BE2C (cell line): ENCODE results near the gene LRRC8E.

Experiments used
- DNase-seq: peaks from one replicate; pipeline ENCODE4 v3.0.0-alpha.2; 2020
- H3K27me3 ChIP-seq: fragments of 250-450 bp; sonication (Bioruptor Pico); 2 replicates; pipeline ENCODE4 v1.5.1; 2020; ENCODE audit warnings: mild to moderate bottlenecking
- H3K36me3 ChIP-seq: fragments of 250-450 bp; sonication (Bioruptor Pico); 2 replicates; pipeline ENCODE4 v1.5.1; 2020; ENCODE audit warnings: mild to moderate bottlenecking
- H3K4me1 ChIP-seq: fragments of 250-450 bp; sonication (Bioruptor Pico); 2 replicates; pipeline ENCODE4 v1.5.1; 2020
- H3K4me3 ChIP-seq: 2 replicates; pipeline ENCODE4 v1.5.1; 2011; ENCODE audit warnings: low read depth, low read length
- H3K9me3 ChIP-seq: fragments of 250-450 bp; sonication (Bioruptor Pico); 2 replicates; pipeline ENCODE4 v1.5.1; 2020
- CTCF ChIP-seq: IDR thresholded peaks from 2 replicates; pipeline ENCODE4 v1.5.1; 2012; ENCODE audit warnings: mild to moderate bottlenecking, low read depth, low read length

LRRC8E gene

GRCh38 chr19:7923295-7924191 is 35.2 kb downstream of the LRRC8E start:
- no peak overlapping the region for H3K4me3 ChIP-seq
- H3K9me3 ChIP-seq: no peaks in the 10 kb centered on the region
- no peak for TF ChIP-seq CTCF
- no peak for DNase-seq
- peaks cover 3% of the 10 kb centered on the region for H3K27me3 ChIP-seq
- H3K4me1 ChIP-seq: peaks cover 27% of the 10 kb centered on the region
- H3K36me3 ChIP-seq: no peaks in the 10 kb centered on the region; the same call in 1 of the 2 replicates

- no peak for DNase-seq
- Histone ChIP-seq H3K9me3 (no peaks in the 10 kb centered on the region), H3K27me3 (no peaks in the 10 kb centered on the region), H3K4me3 (no peak overlapping the region), H3K36me3 (no peaks in the 10 kb centered on the region; the same call in 1 of the 2 replicates), H3K4me1 (peaks cover 31% of the 10 kb centered on the region)
- TF ChIP-seq CTCF: no peak
These were observed 35.9 kb downstream of the LRRC8E start for GRCh38 chr19:7924241-7924640.

GRCh38 chr19:7924651-7925170 is 36.4 kb downstream of the LRRC8E start:
- no peak overlapping the region for H3K4me3 ChIP-seq
- H3K36me3 ChIP-seq: no peaks in the 10 kb centered on the region; the same call in 1 of the 2 replicates
- DNase-seq: no peak
- peaks cover 32% of the 10 kb centered on the region for H3K4me1 ChIP-seq
- H3K9me3 ChIP-seq: no peaks in the 10 kb centered on the region
- no peak for TF ChIP-seq CTCF
- H3K27me3 ChIP-seq: no peaks in the 10 kb centered on the region

GRCh38 chr19:7925171-7925851 is 37.0 kb downstream of the LRRC8E start:
- peak; percentile 75 for TF ChIP-seq CTCF
- H3K36me3 ChIP-seq: peaks cover under 1% of the 10 kb centered on the region
- no peaks in the 10 kb centered on the region for H3K27me3 ChIP-seq
- H3K9me3 ChIP-seq: no peaks in the 10 kb centered on the region
- peak; percentile 93 for DNase-seq
- H3K4me1 ChIP-seq: peaks cover 30% of the 10 kb centered on the region
- H3K4me3 ChIP-seq: peak overlapping the region; percentile 19

GRCh38 chr19:7926021-7926726 is 37.9 kb downstream of the LRRC8E start, which contains the start of gene CTXN1:
Gene CTXN1, minus strand, starts transcription at chr19:7926135. Its CDS starts 597 bp downstream, at chr19:7925538.
- Histone ChIP-seq H3K36me3 (peaks cover 7% of the 10 kb centered on the region), H3K27me3 (no peaks in the 10 kb centered on the region), H3K4me3 (peak within 1 kb of the TSS; percentile 48), H3K9me3 (no peaks in the 10 kb centered on the region), H3K4me1 (peaks cover 30% of the 10 kb centered on the region)
- TF ChIP-seq CTCF: no peak
- peak; percentile 91 for DNase-seq
